SU-DHL-6 (cell line): Measurements from ENCODE around the gene ABCG8.

Experiments used
- H2AFZ ChIP-seq: fragments of 200-600 bp; sonication (generic); 2 replicates; pipeline ENCODE4 v1.6.1; 2014; ENCODE audit warnings: low read depth, mild to moderate bottlenecking, moderate library complexity, mixed read lengths, antibody characterized with exemption, low read length; ENCODE audit not compliant: severe bottlenecking
- H3F3A ChIP-seq: fragments of 200-600 bp; shearing (Covaris generic); 2 replicates; pipeline ENCODE4 v1.6.0; 2016; ENCODE audit warnings: antibody characterized with exemption, mild to moderate bottlenecking; ENCODE audit not compliant: insufficient read depth
- H3K27ac ChIP-seq: fragments of 200-600 bp; sonication (generic); 2 replicates; pipeline ENCODE4 v1.5.1; 2016; ENCODE audit warnings: low read depth, mild to moderate bottlenecking, low read length, moderate library complexity, mixed read lengths
- H3K27me3 ChIP-seq: fragments of 200-600 bp; sonication (generic), shearing (Covaris generic); 2 replicates; pipeline ENCODE4 v1.6.0; 2014; ENCODE audit warnings: mild to moderate bottlenecking, low read length
- H3K36me3 ChIP-seq: fragments of 200-600 bp; sonication (generic); 2 replicates; pipeline ENCODE4 v1.6.1; 2014; ENCODE audit warnings: mild to moderate bottlenecking, low read length, mixed read lengths
- H3K4me2 ChIP-seq: fragments of 300-600, 200-600 bp; shearing (Covaris generic), sonication (generic); 2 replicates; pipeline ENCODE4 v1.6.0; 2014; ENCODE audit warnings: low read length, low read depth, mild to moderate bottlenecking; ENCODE audit not compliant: poor library complexity, severe bottlenecking
- H3K4me3 ChIP-seq: fragments of 200-600 bp; sonication (generic); 2 replicates; pipeline ENCODE4 v1.5.1; 2014; ENCODE audit warnings: antibody characterized with exemption, low read length, mild to moderate bottlenecking, mixed read lengths; ENCODE audit not compliant: insufficient read depth, poor library complexity, severe bottlenecking
- H3K79me2 ChIP-seq: fragments of 200-600 bp; sonication (generic); 2 replicates; pipeline ENCODE4 v1.6.1; 2014; ENCODE audit warnings: mild to moderate bottlenecking, low read length, moderate library complexity; ENCODE audit not compliant: insufficient read depth
- H3K9ac ChIP-seq: fragments of 200-600 bp; sonication (generic); 2 replicates; pipeline ENCODE4 v1.7.0; 2014; ENCODE audit warnings: mild to moderate bottlenecking, low read length
- H3K9me2 ChIP-seq: fragments of 200-600 bp; sonication (generic); replicated peaks from 2 replicates; pipeline ENCODE4 v1.6.1; 2014; ENCODE audit warnings: low read length; ENCODE audit not compliant: insufficient read depth
- H3K9me3 ChIP-seq: fragments of 200-600 bp; sonication (generic); 2 replicates; pipeline ENCODE4 v1.6.1; 2014; ENCODE audit warnings: low read length, mixed read lengths; ENCODE audit not compliant: insufficient read depth
- H4K20me1 ChIP-seq: fragments of 200-600 bp; sonication (generic); 2 replicates; pipeline ENCODE4 v1.6.1; 2014; ENCODE audit warnings: low read depth, mild to moderate bottlenecking, antibody characterized with exemption, low read length, moderate library complexity, mixed read lengths
- EZH2phosphoT487 ChIP-seq: fragments of 200-600 bp; sonication (generic), shearing (Covaris generic); conservative IDR thresholded peaks from 2 replicates; pipeline ENCODE4 v1.6.1; 2018; ENCODE audit warnings: mild to moderate bottlenecking, antibody characterized with exemption, low read length, moderate library complexity, mixed read lengths
- TF ChIP-seq, protein P1 (sequence below): fragments of 200-600 bp; sonication (generic); IDR thresholded peaks from one replicate; pipeline ENCODE4 v1.5.1; 2017; ENCODE audit warnings: antibody characterized with exemption, mild to moderate bottlenecking, low read length, moderate library complexity; ENCODE audit not compliant: insufficient read depth, poor library complexity, severe bottlenecking

ABCG8 gene

DNA sequence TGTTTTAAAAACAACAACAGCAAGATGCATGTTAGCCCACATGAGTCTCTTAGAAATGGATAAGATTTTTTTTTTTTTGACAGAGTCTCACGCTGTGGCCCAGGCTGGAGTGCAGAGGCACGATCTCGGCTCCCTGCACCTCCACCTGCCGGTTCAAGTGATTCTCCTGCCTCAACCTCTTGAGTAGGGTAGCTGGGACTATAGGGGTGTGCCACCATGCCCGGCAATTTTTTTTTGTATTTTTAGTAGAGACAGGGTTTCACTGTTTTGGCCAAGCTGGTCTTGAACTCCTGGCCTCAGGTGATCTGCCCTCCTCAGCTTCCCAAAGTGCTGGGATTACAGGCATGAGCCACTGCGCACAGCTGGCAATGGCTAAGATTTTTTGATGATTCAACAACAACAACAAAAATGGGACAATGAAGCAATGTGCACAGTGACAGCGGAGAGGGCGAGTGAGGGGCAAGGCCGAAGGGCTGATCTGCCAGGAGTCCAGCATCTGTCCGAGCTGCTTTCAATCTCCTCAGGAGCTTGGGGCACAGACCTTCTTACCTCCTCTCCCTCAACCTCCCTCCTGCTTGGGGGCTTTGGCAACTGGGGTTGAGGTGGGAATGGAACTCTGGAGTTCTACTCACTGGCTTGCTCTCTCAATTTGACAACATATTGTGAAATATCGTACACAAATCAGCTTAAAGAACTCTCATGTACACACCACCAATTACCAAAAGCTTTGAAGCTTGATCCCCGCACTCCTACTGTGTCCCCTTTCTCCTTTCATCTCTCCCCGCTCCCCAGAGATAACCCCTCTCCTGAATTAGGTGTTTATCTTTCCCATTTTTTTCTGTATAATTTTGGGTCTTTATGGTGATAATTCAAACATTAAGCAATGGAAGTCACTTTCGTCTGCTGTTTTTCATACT lies 3.4 kb downstream of the ABCG8 start:
- no peaks in the 10 kb centered on the region for H3K36me3 ChIP-seq

DNA sequence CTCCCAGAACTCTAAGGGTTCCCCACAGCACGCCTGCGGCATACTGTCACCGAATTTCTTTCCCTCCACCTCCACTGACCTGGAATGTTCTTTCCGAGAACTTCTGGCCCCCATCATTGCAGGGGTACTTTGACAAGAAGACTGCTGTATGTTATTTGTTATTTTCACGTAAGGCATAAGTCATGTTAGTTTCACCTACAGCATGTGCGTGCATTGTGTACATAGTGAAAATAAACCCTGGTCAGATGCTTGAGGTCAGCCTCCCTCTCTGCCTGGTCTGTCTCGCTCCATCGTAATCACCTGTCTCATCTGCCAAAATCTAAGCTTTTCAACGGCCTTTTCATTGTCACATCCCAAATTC lies 4.1 kb downstream of the ABCG8 start:
- no peaks in the 10 kb centered on the region for H3K36me3 ChIP-seq
- no peaks in the 10 kb centered on the region for H3F3A ChIP-seq
- no peak overlapping the region for H2AFZ ChIP-seq
- H4K20me1 ChIP-seq: no peaks in the 10 kb centered on the region
- no peaks in the 10 kb centered on the region for H3K79me2 ChIP-seq
- H3K9me2 ChIP-seq: no peaks in the 10 kb centered on the region
- no peaks in the 10 kb centered on the region for H3K27me3 ChIP-seq
- no peak overlapping the region for H3K9ac ChIP-seq
- TF ChIP-seq, protein P1, sequence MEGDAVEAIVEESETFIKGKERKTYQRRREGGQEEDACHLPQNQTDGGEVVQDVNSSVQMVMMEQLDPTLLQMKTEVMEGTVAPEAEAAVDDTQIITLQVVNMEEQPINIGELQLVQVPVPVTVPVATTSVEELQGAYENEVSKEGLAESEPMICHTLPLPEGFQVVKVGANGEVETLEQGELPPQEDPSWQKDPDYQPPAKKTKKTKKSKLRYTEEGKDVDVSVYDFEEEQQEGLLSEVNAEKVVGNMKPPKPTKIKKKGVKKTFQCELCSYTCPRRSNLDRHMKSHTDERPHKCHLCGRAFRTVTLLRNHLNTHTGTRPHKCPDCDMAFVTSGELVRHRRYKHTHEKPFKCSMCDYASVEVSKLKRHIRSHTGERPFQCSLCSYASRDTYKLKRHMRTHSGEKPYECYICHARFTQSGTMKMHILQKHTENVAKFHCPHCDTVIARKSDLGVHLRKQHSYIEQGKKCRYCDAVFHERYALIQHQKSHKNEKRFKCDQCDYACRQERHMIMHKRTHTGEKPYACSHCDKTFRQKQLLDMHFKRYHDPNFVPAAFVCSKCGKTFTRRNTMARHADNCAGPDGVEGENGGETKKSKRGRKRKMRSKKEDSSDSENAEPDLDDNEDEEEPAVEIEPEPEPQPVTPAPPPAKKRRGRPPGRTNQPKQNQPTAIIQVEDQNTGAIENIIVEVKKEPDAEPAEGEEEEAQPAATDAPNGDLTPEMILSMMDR: no peak
- TF ChIP-seq EZH2phosphoT487: no peak
- H3K4me3 ChIP-seq: no peak overlapping the region
- H3K4me2 ChIP-seq: no peak overlapping the region
- no peak overlapping the region for H3K27ac ChIP-seq
- H3K9me3 ChIP-seq: no peaks in the 10 kb centered on the region

More for the DNA sequence above, 3.4 kb downstream of the ABCG8 start:
- H3K9ac ChIP-seq: no peak overlapping the region
- H2AFZ ChIP-seq: no peak overlapping the region
- no peaks in the 10 kb centered on the region for H3K9me2 ChIP-seq
- no peaks in the 10 kb centered on the region for H4K20me1 ChIP-seq
- no peaks in the 10 kb centered on the region for H3K79me2 ChIP-seq
- no peaks in the 10 kb centered on the region for H3F3A ChIP-seq
- no peak overlapping the region for H3K27ac ChIP-seq
- H3K4me3 ChIP-seq: no peak overlapping the region
- H3K27me3 ChIP-seq: no peaks in the 10 kb centered on the region
- no peak for TF ChIP-seq EZH2phosphoT487
- TF ChIP-seq, protein P1: no peak
- H3K4me2 ChIP-seq: no peak overlapping the region
- no peaks in the 10 kb centered on the region for H3K9me3 ChIP-seq

DNA sequence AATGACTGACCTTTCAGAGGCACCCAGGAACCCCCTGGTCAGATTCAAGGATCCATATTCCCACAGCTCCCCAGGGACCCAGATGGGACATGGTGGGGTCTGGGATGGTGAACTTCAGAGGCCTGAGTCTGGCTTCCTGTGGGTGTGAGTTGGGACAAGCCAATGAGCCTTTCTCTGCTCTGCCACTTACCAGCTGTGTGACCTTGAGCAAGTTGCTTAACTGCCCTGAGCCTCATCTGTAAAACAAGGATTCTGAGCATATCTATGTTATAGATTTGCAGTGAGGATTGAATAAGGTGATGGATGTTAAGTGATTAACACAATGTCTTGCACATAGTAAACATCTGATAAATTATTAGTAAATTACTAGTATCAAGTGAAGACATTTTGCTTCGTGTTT lies 6.4 kb downstream of the ABCG8 start:
- Histone ChIP-seq H3K4me2 (no peak overlapping the region), H3K9ac (no peak overlapping the region), H3K27ac (no peak overlapping the region), H4K20me1 (no peaks in the 10 kb centered on the region), H3K27me3 (no peaks in the 10 kb centered on the region), H3K9me3 (no peaks in the 10 kb centered on the region), H3K36me3 (no peaks in the 10 kb centered on the region), H3K79me2 (no peaks in the 10 kb centered on the region), H2AFZ (no peak overlapping the region), H3K9me2 (no peaks in the 10 kb centered on the region), H3F3A (no peaks in the 10 kb centered on the region), H3K4me3 (no peak overlapping the region)
- TF ChIP-seq, protein P1: no peak
- TF ChIP-seq EZH2phosphoT487: no peak
